ENCODE results near the gene GP5.

DNA sequence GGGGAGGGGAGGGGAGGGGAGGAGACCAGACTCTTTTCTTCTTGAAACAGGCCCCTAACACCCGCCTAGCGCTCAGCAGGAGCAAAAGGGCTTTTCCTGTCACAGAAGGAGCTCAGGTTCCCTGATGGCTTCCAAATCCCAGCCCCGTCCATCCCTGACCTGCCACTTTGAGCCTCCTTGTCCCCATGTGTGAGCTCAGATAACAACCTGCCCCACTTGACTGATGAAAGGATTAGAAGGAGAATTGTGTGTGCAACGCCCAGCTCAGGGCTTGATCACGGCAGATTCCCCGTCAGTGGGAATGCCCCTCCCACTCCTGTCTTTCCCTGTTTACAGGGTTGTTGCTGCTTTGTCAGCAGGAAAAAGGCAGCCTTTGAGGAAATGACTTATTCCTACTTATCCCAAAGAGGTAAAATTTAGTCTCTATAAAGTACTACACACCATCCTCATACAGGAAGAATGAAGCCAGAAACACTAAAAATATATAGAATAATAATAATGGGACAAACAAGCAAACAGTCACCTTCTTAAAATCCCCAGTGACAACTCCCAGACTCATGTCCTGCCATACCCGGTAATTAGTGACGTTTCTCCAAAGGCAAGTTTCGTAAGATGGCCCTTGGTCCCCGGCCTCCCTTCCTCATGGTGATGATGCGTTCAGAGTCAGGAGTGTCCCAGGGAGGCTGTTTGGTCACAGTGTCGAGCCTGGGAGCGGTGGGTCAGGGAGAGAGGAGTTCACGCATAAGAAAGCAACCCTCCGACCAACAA is 23.4 kb downstream of the GP5 start:
- TF ChIP-seq, protein P1, sequence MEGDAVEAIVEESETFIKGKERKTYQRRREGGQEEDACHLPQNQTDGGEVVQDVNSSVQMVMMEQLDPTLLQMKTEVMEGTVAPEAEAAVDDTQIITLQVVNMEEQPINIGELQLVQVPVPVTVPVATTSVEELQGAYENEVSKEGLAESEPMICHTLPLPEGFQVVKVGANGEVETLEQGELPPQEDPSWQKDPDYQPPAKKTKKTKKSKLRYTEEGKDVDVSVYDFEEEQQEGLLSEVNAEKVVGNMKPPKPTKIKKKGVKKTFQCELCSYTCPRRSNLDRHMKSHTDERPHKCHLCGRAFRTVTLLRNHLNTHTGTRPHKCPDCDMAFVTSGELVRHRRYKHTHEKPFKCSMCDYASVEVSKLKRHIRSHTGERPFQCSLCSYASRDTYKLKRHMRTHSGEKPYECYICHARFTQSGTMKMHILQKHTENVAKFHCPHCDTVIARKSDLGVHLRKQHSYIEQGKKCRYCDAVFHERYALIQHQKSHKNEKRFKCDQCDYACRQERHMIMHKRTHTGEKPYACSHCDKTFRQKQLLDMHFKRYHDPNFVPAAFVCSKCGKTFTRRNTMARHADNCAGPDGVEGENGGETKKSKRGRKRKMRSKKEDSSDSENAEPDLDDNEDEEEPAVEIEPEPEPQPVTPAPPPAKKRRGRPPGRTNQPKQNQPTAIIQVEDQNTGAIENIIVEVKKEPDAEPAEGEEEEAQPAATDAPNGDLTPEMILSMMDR (conservative IDR thresholded peaks at IDR 0.05), result no peak
- TF ChIP-seq EZH2 (IDR thresholded peaks at IDR 0.05; ENCODE audit: low read depth), result no peak
